Tibial artery (tissue), 4 donors: ENCODE data around the gene AP4S1.

ENCODE experiments used
- DNase-seq, 2 donors: peaks; one replicate each; pipeline ENCODE4 v3.0.0-alpha.2; 2019
- H3K27ac ChIP-seq, 2 donors: fragments of 200-600 bp; sonication (generic) in 1 of 2; 1 replicate in 1 of 2; 2 replicates in 1 of 2; pipeline ENCODE4 v1.5.1; 2018 to 2019; ENCODE audit warnings: mild to moderate bottlenecking in 1 of 2
- H3K27me3 ChIP-seq, 2 donors: fragments of 200-600 bp; sonication (generic) in 1 of 2; one replicate each; pipeline versions ENCODE4 v1.5.1 to v1.6.0; 2016 to 2019
- H3K36me3 ChIP-seq, 3 donors: fragments of 200-600 bp; sonication (generic) in 2 of 3; one replicate each; pipeline ENCODE4 v1.5.1; 2016 to 2019; ENCODE audit warnings: mild to moderate bottlenecking in 2 of 3
- H3K4me1 ChIP-seq, 4 donors: fragments of 200-600 bp; sonication (generic) in 2 of 4; 1 replicate in 3 of 4; 2 replicates in 1 of 4; pipeline ENCODE4 v1.5.1; 2016 to 2019
- H3K4me3 ChIP-seq, 2 donors: fragments of 200-600 bp; sonication (generic) in 1 of 2; 1 replicate in 1 of 2; 2 replicates in 1 of 2; pipeline ENCODE4 v1.5.1; 2018 to 2019; ENCODE audit warnings: mild to moderate bottlenecking in 2 of 2
- H3K9me3 ChIP-seq, 3 donors: fragments of 200-600 bp; sonication (generic) in 1 of 3; one replicate each; pipeline ENCODE4 v1.5.1; 2016 to 2019
- CTCF ChIP-seq, 2 experiments: fragments of 200-600 bp in 1 of 2; fragments of 450-650 bp in 1 of 2; IDR thresholded peaks; one replicate each; pipeline ENCODE4 v1.5.1; 2017 to 2019; ENCODE audit warnings: antibody characterized with exemption in 2 of 2, mild to moderate bottlenecking in 1 of 2, moderate library complexity in 1 of 2
- intact Hi-C: fragments of 100-400 bp; cut with DNase I; formaldehyde crosslinking; loops from one replicate; pipeline ENCODE4 v1.15.0; 2023; ENCODE audit warnings: low total_unique reads

AP4S1 gene

DNA sequence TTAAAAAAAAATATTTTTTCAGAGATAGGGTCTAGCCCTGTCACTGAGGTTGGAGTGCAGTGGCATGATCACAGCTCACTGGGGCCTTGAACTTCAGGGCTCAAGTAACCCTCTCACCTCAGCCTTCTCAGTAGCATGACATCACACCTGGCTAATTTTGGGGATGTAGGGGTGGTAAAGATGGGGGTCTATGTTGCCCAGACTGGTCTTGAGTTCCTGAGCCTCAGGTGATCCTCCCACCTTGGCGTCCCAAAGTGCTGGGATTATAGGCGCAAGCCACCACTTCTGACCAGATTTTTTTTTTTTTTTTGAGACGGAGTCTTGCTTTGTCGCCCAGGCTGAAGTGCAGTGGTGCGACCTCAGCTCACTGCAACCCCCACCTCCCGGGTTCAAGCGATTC is 101.2 kb downstream of the AP4S1 start:
- intact Hi-C loops = no loop called here
- Histone ChIP-seq H3K36me3 (peaks cover 52 to 72% (median 71%) of the 10 kb centered on the region in 3 donors), H3K9me3 (no peaks in the 10 kb centered on the region), H3K4me1 (no peaks in the 10 kb centered on the region), H3K27me3 (no peaks in the 10 kb centered on the region), H3K27ac (no peak overlapping the region), H3K4me3 (no peak overlapping the region)
- no peak for TF ChIP-seq CTCF (IDR thresholded peaks at IDR 0.05)
- no peak for DNase-seq

- peaks cover 50 to 72% (median 71%) of the 10 kb centered on the region in 3 donors for H3K36me3 ChIP-seq
- H3K4me3 ChIP-seq = no peak overlapping the region
- H3K27ac ChIP-seq = no peak overlapping the region
- no peak for TF ChIP-seq CTCF (IDR thresholded peaks at IDR 0.05)
- no peaks in the 10 kb centered on the region for H3K9me3 ChIP-seq
- H3K4me1 ChIP-seq = no peaks in the 10 kb centered on the region
- intact Hi-C loops = no loop called here
- no peaks in the 10 kb centered on the region for H3K27me3 ChIP-seq
- no peak for DNase-seq
Measured at GRCh38 chr14:31127690-31128089, 102.2 kb downstream of the AP4S1 start.

DNA sequence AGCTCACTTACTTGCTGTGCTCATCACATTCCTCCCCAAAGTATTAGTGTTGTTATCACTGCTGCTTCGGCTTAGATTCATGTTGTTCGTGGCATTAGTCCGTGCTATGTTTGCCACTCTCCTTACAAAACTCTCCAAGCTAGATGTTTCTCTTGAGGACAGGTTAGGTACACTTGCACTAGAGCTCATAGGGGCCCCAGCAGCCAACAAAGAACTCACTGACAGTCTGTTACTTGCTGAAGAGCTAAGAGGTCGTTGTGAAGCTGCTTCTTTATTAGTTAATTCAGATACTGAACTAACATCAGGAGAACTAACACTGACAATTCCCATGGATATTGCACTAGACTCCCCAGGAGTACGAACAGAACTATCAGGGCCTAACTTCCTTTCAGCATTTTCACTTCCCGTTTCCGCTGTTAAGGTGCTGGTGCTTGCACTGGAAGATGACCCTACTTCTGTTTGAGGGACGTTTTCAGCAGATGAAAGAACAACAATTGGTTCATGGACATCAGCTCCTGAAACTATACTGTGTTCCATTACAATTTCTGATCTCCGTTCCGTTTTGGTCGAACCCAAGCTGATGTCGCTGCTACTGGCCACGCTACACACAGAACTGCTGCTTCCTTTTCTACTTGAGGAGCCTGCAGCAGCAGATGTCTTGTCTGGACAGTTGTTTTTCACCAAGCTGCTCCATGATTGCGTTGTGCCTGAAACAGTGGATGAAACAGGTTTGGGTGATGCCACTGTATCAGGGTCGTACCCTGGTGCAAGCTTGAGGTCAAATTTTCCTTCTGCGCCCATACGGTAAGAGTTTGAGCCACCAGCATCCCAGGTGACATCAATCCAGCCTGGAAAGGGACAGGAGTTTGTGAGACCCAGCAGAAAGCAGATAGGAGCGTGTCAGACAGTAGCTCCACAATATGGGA is 103.4 kb downstream of the AP4S1 start:
- Histone ChIP-seq H3K9me3 (no peaks in the 10 kb centered on the region), H3K36me3 (peaks cover 49 to 72% (median 71%) of the 10 kb centered on the region in 3 donors), H3K4me1 (no peaks in the 10 kb centered on the region), H3K4me3 (no peak overlapping the region), H3K27me3 (no peaks in the 10 kb centered on the region), H3K27ac (no peak overlapping the region)
- intact Hi-C loops = no loop called here
- DNase-seq = no peak
- TF ChIP-seq CTCF (IDR thresholded peaks at IDR 0.05) = no peak

DNA sequence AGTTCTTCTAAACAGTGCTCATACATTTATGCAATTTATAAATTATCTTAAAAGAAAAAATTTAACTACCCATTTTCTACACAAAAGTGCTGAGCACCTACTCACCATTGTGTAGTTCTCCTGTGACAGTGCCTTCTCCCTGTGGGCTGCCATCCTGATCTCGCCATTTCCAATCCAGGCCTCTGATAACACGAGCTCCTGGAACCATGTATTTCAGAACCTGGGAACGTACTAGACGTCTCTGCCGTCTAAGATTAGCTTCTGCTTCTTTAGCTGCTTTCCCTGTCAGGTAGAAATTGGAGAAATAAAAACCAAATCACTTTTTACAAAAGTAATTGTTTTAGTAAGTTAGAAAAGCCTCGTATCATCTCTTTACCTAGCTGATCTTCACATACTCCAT is 107.7 kb downstream of the AP4S1 start:
- Histone ChIP-seq H3K36me3 (peaks cover 63 to 85% (median 68%) of the 10 kb centered on the region in 3 donors), H3K27me3 (no peaks in the 10 kb centered on the region), H3K4me1 (no peaks in the 10 kb centered on the region), H3K9me3 (no peaks in the 10 kb centered on the region), H3K27ac (no peak overlapping the region), H3K4me3 (no peak overlapping the region)
- DNase-seq = no peak
- TF ChIP-seq CTCF (IDR thresholded peaks at IDR 0.05) = no peak
- intact Hi-C loops = no loop called here

DNA sequence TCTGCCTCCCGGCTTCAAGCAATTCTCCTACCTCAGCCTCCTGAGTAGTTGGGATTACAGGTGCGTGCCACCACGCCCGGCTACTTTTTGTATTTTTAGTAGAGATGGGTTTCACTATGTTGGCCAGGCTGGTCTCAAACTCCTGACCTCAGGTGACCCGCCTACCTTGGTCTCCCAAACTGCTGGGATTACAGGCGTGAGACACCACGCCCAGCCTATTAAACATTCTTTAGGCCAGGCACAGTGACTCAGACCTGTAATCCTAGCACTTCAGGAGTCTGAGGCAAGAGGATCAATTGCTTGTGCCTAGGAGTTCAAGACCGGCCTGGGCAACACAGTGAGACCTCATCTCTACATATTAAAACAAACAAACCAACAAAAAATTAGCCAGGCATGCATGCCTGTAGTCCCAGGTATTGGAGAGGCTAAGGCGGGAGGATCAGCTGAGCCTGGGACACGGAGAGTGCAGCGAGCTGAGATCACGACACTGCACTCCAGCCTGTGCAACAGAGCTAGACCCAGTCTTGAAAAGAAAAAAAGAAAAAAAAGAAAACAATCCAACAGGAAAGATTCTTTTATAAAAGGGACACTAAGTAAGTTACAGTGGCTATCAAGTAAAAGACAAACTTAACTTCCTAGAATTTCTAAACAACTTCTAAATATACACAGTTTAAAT is 111.9 kb downstream of the AP4S1 start:
- intact Hi-C loops = no loop called here
- Histone ChIP-seq H3K4me1 (no peaks in the 10 kb centered on the region), H3K27ac (no peak overlapping the region), H3K9me3 (no peaks in the 10 kb centered on the region), H3K4me3 (no peak overlapping the region), H3K27me3 (no peaks in the 10 kb centered on the region), H3K36me3 (peaks cover 73 to 93% (median 79%) of the 10 kb centered on the region in 3 donors)
- no peak for TF ChIP-seq CTCF (IDR thresholded peaks at IDR 0.05)
- DNase-seq = no peak
